ENCODE measurements around the gene SSTR1. TPM values are rescaled to one million over a fixed set of nuclear protein-coding genes. Genes with fewer than 3 reads are reported as not detected.

The SSTR1 gene
- total RNA-seq, 1 experiment from 2014 or later: 0.50 TPM

DNA sequence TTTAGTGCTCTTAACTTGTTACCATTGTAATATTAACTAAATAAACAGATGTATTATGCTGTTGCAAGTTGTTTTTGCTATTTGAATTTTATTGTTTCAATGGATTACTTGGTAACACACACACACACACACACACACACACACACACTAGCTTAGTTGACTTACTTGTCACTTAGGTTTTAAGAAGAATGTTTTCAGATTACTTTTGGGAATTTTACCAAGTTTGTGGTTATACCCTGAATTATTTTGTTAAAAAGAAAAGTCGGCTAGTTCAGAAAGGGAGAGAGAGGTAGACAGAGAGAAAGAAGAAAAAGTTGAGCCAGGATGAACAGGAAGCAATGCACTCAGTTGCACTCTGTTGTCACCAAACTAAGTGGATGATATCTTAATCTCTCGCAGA lies 5.3 kb downstream of the SSTR1 start:
- Histone ChIP-seq H4K20me1 (ENCODE audit: insufficient read depth) (no peaks in the 10 kb centered on the region), H2AFZ (no peak overlapping the region), H3K27me3 (ENCODE audit: insufficient read depth, low read depth) (no peaks in the 10 kb centered on the region), H3K4me3 (no peak overlapping the region), H3F3A (ENCODE audit: insufficient read depth, low read depth) (no peaks in the 10 kb centered on the region), H3K9me3 (ENCODE audit: insufficient read depth, low read depth) (no peaks in the 10 kb centered on the region), H3K79me2 (ENCODE audit: low read depth) (no peaks in the 10 kb centered on the region), H3K4me2 (no peak overlapping the region), H3K4me1 (replicated peaks; ENCODE audit: insufficient read depth) (no peaks in the 10 kb centered on the region), H3K9me2 (ENCODE audit: insufficient read depth) (no peaks in the 10 kb centered on the region), H3K27ac (no peak overlapping the region), H3K36me3 (ENCODE audit: low read depth) (no peaks in the 10 kb centered on the region)
- ChIA-PET CTCF (no interaction called here), POLR2A (ENCODE audit: unreplicated experiment) (no interaction called here)
- BruUV-seq (replicated peaks): no TSS peak
- intact Hi-C loops (cut with micrococcal nuclease; ENCODE audit: unreplicated experiment): no loop called here
- no peak for TF ChIP-seq EZH2 (IDR thresholded peaks at IDR 0.05; ENCODE audit: low read depth)
- TF ChIP-seq, protein P1, sequence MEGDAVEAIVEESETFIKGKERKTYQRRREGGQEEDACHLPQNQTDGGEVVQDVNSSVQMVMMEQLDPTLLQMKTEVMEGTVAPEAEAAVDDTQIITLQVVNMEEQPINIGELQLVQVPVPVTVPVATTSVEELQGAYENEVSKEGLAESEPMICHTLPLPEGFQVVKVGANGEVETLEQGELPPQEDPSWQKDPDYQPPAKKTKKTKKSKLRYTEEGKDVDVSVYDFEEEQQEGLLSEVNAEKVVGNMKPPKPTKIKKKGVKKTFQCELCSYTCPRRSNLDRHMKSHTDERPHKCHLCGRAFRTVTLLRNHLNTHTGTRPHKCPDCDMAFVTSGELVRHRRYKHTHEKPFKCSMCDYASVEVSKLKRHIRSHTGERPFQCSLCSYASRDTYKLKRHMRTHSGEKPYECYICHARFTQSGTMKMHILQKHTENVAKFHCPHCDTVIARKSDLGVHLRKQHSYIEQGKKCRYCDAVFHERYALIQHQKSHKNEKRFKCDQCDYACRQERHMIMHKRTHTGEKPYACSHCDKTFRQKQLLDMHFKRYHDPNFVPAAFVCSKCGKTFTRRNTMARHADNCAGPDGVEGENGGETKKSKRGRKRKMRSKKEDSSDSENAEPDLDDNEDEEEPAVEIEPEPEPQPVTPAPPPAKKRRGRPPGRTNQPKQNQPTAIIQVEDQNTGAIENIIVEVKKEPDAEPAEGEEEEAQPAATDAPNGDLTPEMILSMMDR (conservative IDR thresholded peaks at IDR 0.05): no peak
- no peak for DNase-seq

DNA sequence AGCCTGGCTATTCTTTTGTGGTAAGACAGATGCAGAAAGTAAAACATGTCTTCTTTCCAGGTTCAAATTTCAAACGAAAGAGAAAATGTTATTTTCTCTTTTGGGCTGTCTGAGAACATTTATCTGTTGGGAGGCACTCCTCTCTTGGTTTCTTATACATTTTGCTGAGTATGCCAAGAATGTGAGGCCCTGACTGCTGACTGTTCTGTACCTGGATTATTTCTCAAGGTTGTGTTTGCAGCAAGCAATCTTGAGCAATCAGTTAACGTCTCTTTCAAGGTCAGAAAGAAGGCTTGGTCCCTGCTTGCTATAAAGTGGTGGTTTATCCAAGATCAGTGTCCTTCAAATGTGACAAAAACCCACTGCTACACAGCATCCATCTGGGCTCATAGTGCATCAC lies 9.8 kb downstream of the SSTR1 start:
- POLR2A ChIA-PET (ENCODE audit: unreplicated experiment): no interaction called here
- TF ChIP-seq EZH2 (IDR thresholded peaks at IDR 0.05; ENCODE audit: low read depth): no peak
- TF ChIP-seq, protein P1 (conservative IDR thresholded peaks at IDR 0.05): no peak
- no peaks in the 10 kb centered on the region for H3K4me1 ChIP-seq (replicated peaks; ENCODE audit: insufficient read depth)
- H3K9me3 ChIP-seq (ENCODE audit: insufficient read depth, low read depth): no peaks in the 10 kb centered on the region
- H3K79me2 ChIP-seq (ENCODE audit: low read depth): no peaks in the 10 kb centered on the region
- intact Hi-C loops (cut with micrococcal nuclease; ENCODE audit: unreplicated experiment): no loop called here
- DNase-seq: no peak
- no TSS peak for BruUV-seq (replicated peaks)
- no peaks in the 10 kb centered on the region for H3F3A ChIP-seq (ENCODE audit: insufficient read depth, low read depth)
- H2AFZ ChIP-seq: no peak overlapping the region
- no peaks in the 10 kb centered on the region for H3K36me3 ChIP-seq (ENCODE audit: low read depth)
- CTCF ChIA-PET: no interaction called here
- H3K9me2 ChIP-seq (ENCODE audit: insufficient read depth): no peaks in the 10 kb centered on the region
- no peaks in the 10 kb centered on the region for H3K27me3 ChIP-seq (ENCODE audit: insufficient read depth, low read depth)
- H3K4me2 ChIP-seq: no peak overlapping the region
- no peaks in the 10 kb centered on the region for H4K20me1 ChIP-seq (ENCODE audit: insufficient read depth)
- no peak overlapping the region for H3K4me3 ChIP-seq
- no peak overlapping the region for H3K27ac ChIP-seq

DNA sequence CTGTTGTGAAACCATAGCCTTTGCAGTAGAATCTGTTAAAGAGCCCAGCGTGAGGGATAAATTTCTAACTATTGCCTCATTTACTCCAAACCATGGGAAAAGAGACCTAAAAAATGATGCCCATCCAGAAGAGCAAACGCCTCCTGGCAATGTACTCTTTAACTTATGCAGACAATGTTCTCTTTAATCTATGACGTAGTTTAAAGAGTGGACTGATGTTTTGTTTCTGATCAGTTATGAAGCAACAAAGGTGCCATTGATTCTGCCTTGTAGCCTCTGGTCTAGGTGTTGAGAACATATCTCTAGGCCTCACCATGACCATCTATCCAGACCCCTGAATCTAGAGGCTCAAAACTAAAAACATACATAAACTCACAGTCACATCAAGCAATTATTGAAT lies 13.4 kb downstream of the SSTR1 start:
- no peak overlapping the region for H3K4me2 ChIP-seq
- BruUV-seq (replicated peaks): no TSS peak
- no peak overlapping the region for H2AFZ ChIP-seq
- no peaks in the 10 kb centered on the region for H3K9me2 ChIP-seq (ENCODE audit: insufficient read depth)
- CTCF ChIA-PET: no interaction called here
- H3F3A ChIP-seq (ENCODE audit: insufficient read depth, low read depth): no peaks in the 10 kb centered on the region
- POLR2A ChIA-PET (ENCODE audit: unreplicated experiment): no interaction called here
- H3K36me3 ChIP-seq (ENCODE audit: low read depth): no peaks in the 10 kb centered on the region
- DNase-seq: no peak
- no peaks in the 10 kb centered on the region for H4K20me1 ChIP-seq (ENCODE audit: insufficient read depth)
- no peaks in the 10 kb centered on the region for H3K79me2 ChIP-seq (ENCODE audit: low read depth)
- H3K4me1 ChIP-seq (replicated peaks; ENCODE audit: insufficient read depth): no peaks in the 10 kb centered on the region
- TF ChIP-seq, protein P1 (conservative IDR thresholded peaks at IDR 0.05): no peak
- no peak for TF ChIP-seq EZH2 (IDR thresholded peaks at IDR 0.05; ENCODE audit: low read depth)
- H3K27ac ChIP-seq: no peak overlapping the region
- intact Hi-C loops (cut with micrococcal nuclease; ENCODE audit: unreplicated experiment): no loop called here
- no peaks in the 10 kb centered on the region for H3K27me3 ChIP-seq (ENCODE audit: insufficient read depth, low read depth)
- no peaks in the 10 kb centered on the region for H3K9me3 ChIP-seq (ENCODE audit: insufficient read depth, low read depth)
- no peak overlapping the region for H3K4me3 ChIP-seq

Data from PC-9 (cell line).